GM18517 (cell line): ENCODE measurements around the gene IL19.
"Not testable (repeated sequence)": the region's sequence is repeated elsewhere in the genome, so short reads cannot be mapped to it uniquely, and the experiment has no call there.

ENCODE experiments used
- ATAC-seq: cut with Tn5 transposase; IDR thresholded peaks from one replicate; pipeline ENCODE4 v1.9.1; 2021; ENCODE audit warnings: mild to moderate bottlenecking, moderate library complexity; ENCODE audit not compliant: unreplicated experiment

The IL19 gene

GRCh38 chr1:206852662-206853061 lies 82.1 kb downstream of the IL19 start:
- ATAC-seq: not testable (repeated sequence)

DNA sequence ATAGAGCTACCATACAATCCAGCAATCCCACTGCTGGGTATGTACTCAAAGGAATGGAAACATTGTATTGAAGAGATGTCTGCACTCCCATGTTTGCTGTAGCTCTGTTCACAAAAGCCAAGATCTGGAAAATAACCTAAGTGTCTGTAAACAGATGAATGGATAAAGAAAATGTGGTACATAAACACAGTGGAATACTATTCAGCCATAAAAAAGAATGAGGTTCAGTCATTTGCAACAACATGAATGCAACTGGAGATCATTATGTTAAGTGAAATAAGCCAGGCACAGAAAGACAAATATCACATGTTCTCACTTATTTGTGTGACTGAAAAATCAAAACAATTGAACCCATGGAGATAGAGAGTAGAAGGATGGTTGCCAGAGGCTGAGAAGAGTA lies 83.1 kb downstream of the IL19 start:
- not testable (repeated sequence) for ATAC-seq

DNA sequence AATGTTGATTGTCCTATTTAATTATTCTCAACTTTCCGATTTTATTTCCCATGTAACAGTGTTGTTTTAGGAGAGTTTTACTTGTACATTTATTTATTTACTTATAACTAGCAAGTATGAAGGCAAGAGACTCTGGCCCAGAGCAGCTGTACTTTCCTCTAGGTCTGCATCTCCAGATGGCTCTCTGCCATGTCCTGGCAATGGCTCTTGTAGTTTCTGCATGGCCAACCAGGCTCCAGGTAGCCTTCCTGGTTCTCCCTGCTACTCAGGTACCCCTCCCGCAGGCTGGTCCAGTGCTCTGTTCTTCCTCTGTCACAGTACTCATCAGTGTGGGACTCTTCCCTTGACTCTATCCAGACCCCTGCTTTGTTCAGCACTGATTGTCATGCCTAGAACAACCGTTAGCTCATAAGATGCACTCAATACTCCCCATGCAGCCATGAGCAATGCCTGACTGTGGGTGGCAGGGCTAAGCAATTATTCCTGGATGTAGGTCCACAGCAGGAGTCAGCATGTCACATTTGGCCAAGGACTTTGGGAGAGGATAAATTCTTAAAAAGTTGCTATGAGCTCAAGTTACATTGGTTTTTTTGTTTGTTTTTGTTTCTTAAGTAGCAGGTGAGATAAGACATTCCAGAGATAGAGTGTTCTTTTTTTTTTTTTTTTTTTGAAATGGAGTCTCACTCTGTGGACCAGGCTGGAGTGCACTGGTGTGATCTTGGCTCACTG lies 84.0 kb downstream of the IL19 start:
- no peak for ATAC-seq

DNA sequence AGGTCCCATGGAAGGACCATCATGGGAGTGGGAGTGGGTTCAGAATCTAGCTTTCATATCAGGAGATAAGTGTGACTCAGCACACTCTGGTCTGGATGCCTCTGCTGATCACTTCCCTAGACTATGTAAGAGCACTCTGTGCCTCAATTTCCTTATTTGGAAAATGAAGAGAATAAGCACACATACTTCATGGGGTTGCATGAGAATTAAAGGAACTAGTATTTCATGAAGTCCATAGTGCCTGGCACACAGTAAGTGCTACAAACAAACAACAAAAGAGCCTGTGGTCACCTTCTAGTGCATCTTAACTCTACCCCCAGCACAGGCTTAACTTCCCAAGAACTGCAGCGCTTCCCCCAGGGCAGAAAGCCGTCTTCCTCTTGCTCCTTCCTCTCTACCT lies 85.3 kb downstream of the IL19 start:
- no peak for ATAC-seq

DNA sequence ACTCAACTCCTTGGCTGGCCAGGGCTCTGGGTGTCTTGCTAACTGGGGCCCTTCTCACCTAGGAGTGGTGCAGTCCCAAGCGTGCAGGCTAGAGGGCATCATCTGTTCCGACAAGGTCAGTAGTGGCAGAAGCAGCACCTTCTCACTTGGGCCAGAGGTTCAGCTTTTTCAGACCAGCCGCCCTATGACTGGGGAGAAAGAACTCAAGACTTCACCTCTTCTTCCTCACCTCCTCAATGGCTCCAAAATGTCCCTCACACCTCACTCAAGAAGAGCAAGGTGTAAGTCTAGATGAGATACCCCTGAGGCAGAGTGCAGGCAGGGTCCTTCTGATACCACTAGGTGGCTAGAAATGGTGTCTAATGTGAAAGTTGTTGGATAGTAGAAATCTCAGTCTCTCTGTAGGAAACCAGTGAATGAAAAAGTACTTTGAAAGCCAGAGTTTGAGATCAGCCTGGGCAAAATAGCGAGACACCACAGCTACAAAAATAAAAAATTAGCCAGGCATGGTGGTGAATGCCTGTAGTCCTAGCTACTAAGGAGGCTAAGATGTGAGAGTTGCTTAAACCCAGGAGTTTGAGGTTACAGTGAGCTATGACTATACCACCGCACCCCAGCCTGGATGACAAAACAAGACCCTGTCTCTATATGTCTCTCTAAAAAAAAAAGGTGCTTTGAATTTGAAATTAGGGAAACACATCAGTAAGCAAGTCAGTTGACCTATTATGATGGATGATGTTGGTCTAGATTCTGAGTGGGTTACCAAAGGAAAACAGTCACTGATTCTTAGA lies 86.3 kb downstream of the IL19 start:
- no peak for ATAC-seq

DNA sequence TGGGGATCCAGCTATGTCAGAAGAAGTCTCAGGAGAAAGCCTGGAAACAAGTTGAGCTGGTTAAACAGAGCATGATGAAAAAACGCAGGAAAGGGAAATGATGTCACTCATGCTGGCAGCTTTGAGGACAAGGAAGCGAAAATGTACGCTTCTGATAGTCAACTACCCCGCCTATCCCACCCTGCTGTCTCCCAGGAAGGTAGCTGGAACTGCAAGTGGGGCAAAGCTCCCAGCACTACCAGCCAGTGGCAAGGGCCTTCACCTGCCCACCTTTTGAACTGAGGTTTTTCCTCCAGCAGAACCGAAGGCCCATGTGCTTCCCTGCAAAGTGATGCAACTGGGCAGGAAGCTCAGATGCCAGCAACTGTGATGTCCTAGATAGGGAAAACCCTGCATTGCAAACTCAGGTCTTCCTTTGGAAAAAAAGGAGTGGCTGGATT lies 88.5 kb downstream of the IL19 start:
- ATAC-seq: no peak

DNA sequence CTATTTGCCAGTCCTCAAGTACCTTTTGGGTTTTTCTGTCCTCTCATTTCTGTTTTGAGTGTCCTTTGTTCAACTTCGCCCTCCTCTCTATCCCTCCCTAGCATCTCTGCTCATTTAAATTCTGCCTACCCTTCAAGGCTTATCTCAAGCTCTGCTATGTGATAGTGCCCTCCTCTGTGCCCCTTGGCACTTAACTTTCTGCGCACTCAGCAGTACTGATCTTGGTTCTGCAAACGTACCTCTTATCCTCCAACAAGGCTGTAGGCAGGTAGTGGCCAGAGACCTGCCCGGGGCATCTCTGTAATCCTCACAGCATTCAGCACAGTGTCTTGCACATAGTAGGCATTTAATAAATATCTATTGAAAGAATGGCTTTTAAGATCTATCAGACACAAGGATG lies 89.6 kb downstream of the IL19 start:
- no peak for ATAC-seq

- no peak for ATAC-seq
Measured at GRCh38 chr1:206863266-206863665, 92.7 kb downstream of the IL19 start.

DNA sequence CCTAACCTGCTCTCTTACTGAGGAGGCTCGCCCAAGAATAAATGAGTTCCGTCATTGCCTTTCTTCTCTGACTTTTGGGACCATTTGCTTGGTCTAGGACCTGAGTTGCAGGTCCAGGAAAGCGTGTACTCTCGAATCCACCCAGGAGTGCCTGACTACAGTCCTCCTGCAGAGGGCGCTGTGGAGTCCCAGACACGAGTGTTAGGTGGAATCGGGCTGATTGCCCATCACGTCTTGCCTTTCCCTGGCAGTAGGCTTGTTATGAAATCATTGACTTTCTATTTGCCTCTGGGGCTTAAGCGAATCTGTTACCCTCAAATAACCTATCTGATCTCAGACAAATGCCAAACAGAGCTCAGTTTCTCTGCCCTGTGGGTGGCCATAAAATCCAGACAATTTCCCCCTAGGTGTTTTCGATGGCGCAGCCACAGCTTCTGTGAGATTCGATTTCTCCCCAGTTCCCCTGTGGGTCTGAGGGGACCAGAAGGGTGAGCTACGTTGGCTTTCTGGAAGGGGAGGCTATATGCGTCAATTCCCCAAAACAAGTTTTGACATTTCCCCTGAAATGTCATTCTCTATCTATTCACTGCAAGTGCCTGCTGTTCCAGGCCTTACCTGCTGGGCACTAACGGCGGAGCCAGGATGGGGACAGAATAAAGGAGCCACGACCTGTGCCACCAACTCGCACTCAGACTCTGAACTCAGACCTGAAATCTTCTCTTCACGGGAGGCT lies 94.5 kb downstream of the IL19 start, which contains the start of gene IL20:
Gene IL20 (plus strand): TSS at position 685 of the 733 bp plus-strand sequence. CDS start 230 bp downstream, outside the sequence.
- ATAC-seq: no peak

DNA sequence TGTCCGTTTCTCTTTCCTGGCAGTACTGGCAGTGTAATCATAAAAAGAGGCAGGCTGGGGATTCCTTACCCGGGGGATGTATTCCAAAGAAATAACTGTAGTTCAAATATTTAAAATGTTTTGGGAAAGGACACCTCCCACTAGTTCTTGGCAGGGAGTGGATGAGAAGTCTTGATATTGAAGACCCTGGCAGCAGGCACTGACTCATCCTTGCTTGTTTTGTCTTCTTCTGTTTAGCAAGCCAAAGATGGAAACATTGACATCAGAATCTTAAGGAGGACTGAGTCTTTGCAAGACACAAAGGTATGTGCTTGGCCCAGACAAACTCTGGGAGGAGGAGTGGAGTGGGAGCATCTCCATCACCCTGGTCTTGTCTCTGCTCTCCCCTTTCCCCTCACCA lies 95.5 kb downstream of the IL19 start:
- no peak for ATAC-seq

DNA sequence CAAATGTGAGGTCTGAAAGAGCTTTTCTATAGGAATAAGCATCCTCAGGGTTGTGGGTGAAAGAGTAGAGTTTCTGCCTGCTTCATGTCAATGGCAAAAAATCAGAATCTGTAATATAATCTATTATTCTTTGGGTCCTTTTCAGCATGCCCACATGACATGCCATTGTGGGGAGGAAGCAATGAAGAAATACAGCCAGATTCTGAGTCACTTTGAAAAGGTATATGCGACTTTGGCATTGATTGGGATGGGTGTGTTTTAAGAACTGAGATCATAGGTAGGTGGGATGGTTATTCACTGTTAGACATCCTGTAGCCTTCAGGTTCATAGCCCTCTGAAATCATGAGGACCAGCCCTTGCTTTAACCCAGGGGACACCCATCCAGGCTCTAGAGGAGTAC lies 96.7 kb downstream of the IL19 start:
- no peak for ATAC-seq

GRCh38 chr1:206867716-206868115 lies 97.1 kb downstream of the IL19 start:
- ATAC-seq: no peak

DNA sequence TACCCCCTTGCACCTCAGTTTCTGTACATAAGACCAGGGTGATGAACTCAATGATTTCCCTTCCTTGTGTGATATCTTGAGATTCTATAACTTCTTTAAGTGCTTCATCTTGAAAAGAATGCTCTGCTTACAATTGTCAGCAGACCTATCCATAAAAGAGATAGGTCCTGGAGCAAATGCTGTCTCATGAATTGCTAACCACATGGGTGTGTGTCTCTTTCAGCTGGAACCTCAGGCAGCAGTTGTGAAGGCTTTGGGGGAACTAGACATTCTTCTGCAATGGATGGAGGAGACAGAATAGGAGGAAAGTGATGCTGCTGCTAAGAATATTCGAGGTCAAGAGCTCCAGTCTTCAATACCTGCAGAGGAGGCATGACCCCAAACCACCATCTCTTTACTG lies 97.7 kb downstream of the IL19 start:
- no peak for ATAC-seq

- no peak for ATAC-seq
Measured at GRCh38 chr1:206872139-206872538, 101.6 kb downstream of the IL19 start.

GRCh38 chr1:206873603-206874188 lies 103.1 kb downstream of the IL19 start:
- no peak for ATAC-seq

DNA sequence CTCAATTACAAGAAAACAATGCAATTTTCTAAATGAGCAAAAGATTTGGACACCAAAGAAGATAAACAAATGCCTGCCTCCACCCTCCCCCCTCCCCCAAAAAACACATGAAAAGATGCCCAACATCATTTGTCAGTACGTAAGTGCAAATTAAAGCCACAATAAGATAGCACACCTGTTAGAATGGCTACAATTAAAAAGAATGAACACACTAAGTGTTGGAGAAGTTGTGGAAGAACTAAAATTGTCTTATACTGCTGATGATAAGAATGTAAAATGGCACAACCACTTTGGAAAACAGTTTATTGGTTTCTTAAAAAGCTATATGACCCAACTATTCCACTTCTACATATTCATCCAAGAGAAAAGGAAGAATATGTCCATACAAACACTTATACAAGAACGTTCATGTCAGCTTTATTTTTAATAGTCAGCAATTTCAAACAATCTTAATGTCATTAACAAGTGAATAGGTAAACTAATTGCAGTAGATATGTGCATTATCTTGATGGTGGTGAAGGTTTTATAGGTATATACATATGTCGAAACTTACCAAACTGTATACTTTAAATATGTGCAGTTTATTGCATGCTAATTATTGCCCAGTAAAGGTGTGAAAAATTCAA lies 105.3 kb downstream of the IL19 start:
- no peak for ATAC-seq

- ATAC-seq: no peak
Measured at GRCh38 chr1:206878456-206878855, 107.9 kb downstream of the IL19 start.

DNA sequence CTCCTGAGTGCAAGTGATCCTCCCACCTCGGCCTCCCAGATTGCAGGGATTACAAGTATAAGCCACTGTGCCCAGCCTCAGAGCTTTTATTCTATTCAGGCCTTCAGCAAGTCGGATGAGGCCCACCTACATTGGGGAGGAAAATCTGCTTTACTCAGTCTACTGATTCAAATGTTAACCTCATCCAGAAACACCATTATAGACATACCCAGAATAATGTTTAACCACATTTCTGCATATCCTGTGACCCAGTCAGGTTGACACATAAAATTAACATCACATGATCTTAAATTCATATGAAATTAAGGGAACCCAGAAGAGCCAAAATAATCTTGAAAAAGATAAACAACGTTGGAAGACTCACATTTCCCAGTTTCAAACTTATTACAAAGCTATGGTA lies 109.7 kb downstream of the IL19 start:
- no peak for ATAC-seq

DNA sequence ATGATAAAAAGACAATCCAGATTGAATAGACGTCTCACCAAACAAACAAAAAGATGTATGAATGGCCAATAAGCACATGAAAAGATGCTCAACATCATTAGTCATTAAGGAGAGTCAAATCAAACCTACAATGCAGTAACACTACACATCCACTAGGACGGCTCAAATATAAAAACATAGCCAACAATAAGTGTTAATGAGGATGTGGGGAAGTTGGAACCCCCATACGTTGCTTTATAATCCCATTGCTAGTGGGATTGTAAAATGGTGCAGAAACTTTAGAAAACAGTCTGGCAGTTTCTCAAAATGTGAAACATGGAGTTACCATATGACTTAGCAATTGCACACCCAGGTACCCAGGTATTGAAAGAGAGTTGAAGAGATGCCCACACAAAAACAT lies 112.0 kb downstream of the IL19 start:
- ATAC-seq: no peak

- ATAC-seq: no peak
Measured at GRCh38 chr1:206883160-206883559, 112.6 kb downstream of the IL19 start.

GRCh38 chr1:206883876-206884275 lies 113.3 kb downstream of the IL19 start:
- no peak for ATAC-seq
